Measurements from ENCODE around the gene SYCN.

Gene SYCN

GRCh38 chr19:39164289-39164688, 39.8 kb downstream of the SYCN start:
- Histone ChIP-seq H3K36me3 (ENCODE audit: insufficient read depth, low read length) (peaks cover under 1% of the 10 kb centered on the region; the same call in 1 of the 2 replicates), H3K4me3 (ENCODE audit: low read length, poor library complexity, severe bottlenecking) (no peak overlapping the region), H3K9me3 (ENCODE audit: insufficient read depth, low read depth, low read length) (no peaks in the 10 kb centered on the region), H3K4me2 (ENCODE audit: low read depth, low read length, poor library complexity, severe bottlenecking) (no peak overlapping the region), H3K4me1 (ENCODE audit: insufficient read depth, low read length, poor library complexity, severe bottlenecking) (no peaks in the 10 kb centered on the region), H3K79me2 (ENCODE audit: insufficient read depth, low read length) (peaks cover 50% of the 10 kb centered on the region; the same call in 1 of the 2 replicates), H4K20me1 (ENCODE audit: insufficient read depth, low read length, poor library complexity, severe bottlenecking) (peaks cover 22% of the 10 kb centered on the region), H3K9me2 (replicated peaks; ENCODE audit: low read depth, low read length) (no peaks in the 10 kb centered on the region), H3K27me3 (ENCODE audit: insufficient read depth, low read length, poor library complexity, severe bottlenecking) (no peaks in the 10 kb centered on the region), H3K9ac (ENCODE audit: low read depth, low read length, poor library complexity, severe bottlenecking) (no peak overlapping the region), H2AFZ (ENCODE audit: low read length) (no peak overlapping the region), H3F3A (ENCODE audit: low read depth) (no peaks in the 10 kb centered on the region)
- TF ChIP-seq EZH2phosphoT487 (IDR thresholded peaks at IDR 0.05; ENCODE audit: borderline replicate concordance) (no peak), CTCF (conservative IDR thresholded peaks at IDR 0.05; ENCODE audit: low read length) (no peak)

GRCh38 chr19:39163621-39164020, 40.4 kb downstream of the SYCN start:
- H4K20me1 ChIP-seq (ENCODE audit: insufficient read depth, low read length, poor library complexity, severe bottlenecking), result peaks cover 22% of the 10 kb centered on the region
- H3K4me3 ChIP-seq (ENCODE audit: low read length, poor library complexity, severe bottlenecking), result no peak overlapping the region
- H3K36me3 ChIP-seq (ENCODE audit: insufficient read depth, low read length), result no peaks in the 10 kb centered on the region
- no peaks in the 10 kb centered on the region for H3K4me1 ChIP-seq (ENCODE audit: insufficient read depth, low read length, poor library complexity, severe bottlenecking)
- no peak for TF ChIP-seq CTCF (conservative IDR thresholded peaks at IDR 0.05; ENCODE audit: low read length)
- H3K27me3 ChIP-seq (ENCODE audit: insufficient read depth, low read length, poor library complexity, severe bottlenecking), result no peaks in the 10 kb centered on the region
- no peaks in the 10 kb centered on the region for H3F3A ChIP-seq (ENCODE audit: low read depth)
- H3K4me2 ChIP-seq (ENCODE audit: low read depth, low read length, poor library complexity, severe bottlenecking), result no peak overlapping the region
- H3K9me3 ChIP-seq (ENCODE audit: insufficient read depth, low read depth, low read length), result no peaks in the 10 kb centered on the region
- H3K9me2 ChIP-seq (replicated peaks; ENCODE audit: low read depth, low read length), result no peaks in the 10 kb centered on the region
- no peak overlapping the region for H2AFZ ChIP-seq (ENCODE audit: low read length)
- H3K79me2 ChIP-seq (ENCODE audit: insufficient read depth, low read length), result peaks cover 55% of the 10 kb centered on the region; the same call in 1 of the 2 replicates
- no peak overlapping the region for H3K9ac ChIP-seq (ENCODE audit: low read depth, low read length, poor library complexity, severe bottlenecking)

GRCh38 chr19:39162441-39163043, 41.5 kb downstream of the SYCN start:
- no peaks in the 10 kb centered on the region for H3K27me3 ChIP-seq (ENCODE audit: insufficient read depth, low read length, poor library complexity, severe bottlenecking)
- no peak overlapping the region for H2AFZ ChIP-seq (ENCODE audit: low read length)
- no peak overlapping the region for H3K4me3 ChIP-seq (ENCODE audit: low read length, poor library complexity, severe bottlenecking)
- H3K9ac ChIP-seq (ENCODE audit: low read depth, low read length, poor library complexity, severe bottlenecking), result no peak overlapping the region
- no peaks in the 10 kb centered on the region for H3K36me3 ChIP-seq (ENCODE audit: insufficient read depth, low read length)
- TF ChIP-seq EZH2phosphoT487 (IDR thresholded peaks at IDR 0.05; ENCODE audit: borderline replicate concordance), result no peak
- H4K20me1 ChIP-seq (ENCODE audit: insufficient read depth, low read length, poor library complexity, severe bottlenecking), result peaks cover 26% of the 10 kb centered on the region
- no peaks in the 10 kb centered on the region for H3K9me2 ChIP-seq (replicated peaks; ENCODE audit: low read depth, low read length)
- peaks cover 65% of the 10 kb centered on the region; the same call in 1 of the 2 replicates for H3K79me2 ChIP-seq (ENCODE audit: insufficient read depth, low read length)
- no peaks in the 10 kb centered on the region for H3K4me1 ChIP-seq (ENCODE audit: insufficient read depth, low read length, poor library complexity, severe bottlenecking)
- H3K4me2 ChIP-seq (ENCODE audit: low read depth, low read length, poor library complexity, severe bottlenecking), result no peak overlapping the region
- no peaks in the 10 kb centered on the region for H3K9me3 ChIP-seq (ENCODE audit: insufficient read depth, low read depth, low read length)
- no peaks in the 10 kb centered on the region for H3F3A ChIP-seq (ENCODE audit: low read depth)

Measured in Loucy (cell line).